ENCODE results near the gene PDGFB.

The PDGFB gene

GRCh38 chr22:39244496-39245129 is at the start of gene PDGFB:
Gene PDGFB, minus strand, starts transcription at chr22:39244982. Its CDS starts 1,019 bp downstream, at chr22:39243963.
- DNase-seq (ENCODE audit: low read depth) = no peak

- no peak for DNase-seq (ENCODE audit: low read depth)
Observed at GRCh38 chr22:39293766-39294368, 49.1 kb upstream of the PDGFB start.

- no peak for DNase-seq (ENCODE audit: low read depth)
Observed at GRCh38 chr22:39292561-39293074, 47.8 kb upstream of the PDGFB start.

GRCh38 chr22:39292031-39292462 is 47.3 kb upstream of the PDGFB start:
- no peak for DNase-seq (ENCODE audit: low read depth)

- DNase-seq (ENCODE audit: low read depth) = no peak
Observed at GRCh38 chr22:39291523-39291922, 46.7 kb upstream of the PDGFB start.

- no peak for DNase-seq (ENCODE audit: low read depth)
Observed at GRCh38 chr22:39290724-39291161, 46.0 kb upstream of the PDGFB start.

GRCh38 chr22:39289975-39290720 is 45.4 kb upstream of the PDGFB start:
- no peak for DNase-seq (ENCODE audit: low read depth)

- DNase-seq (ENCODE audit: low read depth) = no peak
Observed at GRCh38 chr22:39289533-39289932, 44.8 kb upstream of the PDGFB start.

- DNase-seq (ENCODE audit: low read depth) = no peak
Observed at GRCh38 chr22:39288135-39288898, 43.5 kb upstream of the PDGFB start.

- DNase-seq (ENCODE audit: low read depth) = no peak
Observed at GRCh38 chr22:39287076-39287725, 42.4 kb upstream of the PDGFB start.

GRCh38 chr22:39284983-39285382 is 40.2 kb upstream of the PDGFB start:
- DNase-seq (ENCODE audit: low read depth) = no peak

- no peak for DNase-seq (ENCODE audit: low read depth)
Observed at GRCh38 chr22:39284142-39284980, 39.6 kb upstream of the PDGFB start.

GRCh38 chr22:39283322-39284141 is 38.8 kb upstream of the PDGFB start:
- no peak for DNase-seq (ENCODE audit: low read depth)

GRCh38 chr22:39282645-39283321 is 38.0 kb upstream of the PDGFB start:
- no peak for DNase-seq (ENCODE audit: low read depth)

- no peak for DNase-seq (ENCODE audit: low read depth)
Observed at GRCh38 chr22:39281126-39281525, 36.3 kb upstream of the PDGFB start.

GRCh38 chr22:39280250-39280649 is 35.5 kb upstream of the PDGFB start:
- no peak for DNase-seq (ENCODE audit: low read depth)

GRCh38 chr22:39279170-39279850 is 34.5 kb upstream of the PDGFB start:
- no peak for DNase-seq (ENCODE audit: low read depth)

GRCh38 chr22:39278040-39278439 is 33.3 kb upstream of the PDGFB start:
- no peak for DNase-seq (ENCODE audit: low read depth)

- no peak for DNase-seq (ENCODE audit: low read depth)
Observed at GRCh38 chr22:39277142-39277607, 32.4 kb upstream of the PDGFB start.

All from stimulated activated CD8-positive, alpha-beta memory T cell treated with anti-CD3 and anti-CD28 coated beads, Interleukin-7, amount 100 ng/mL, for 24 hours (primary cell).